Measurements from ENCODE around the gene USP31.
"Not testable (repeated sequence)": the region's sequence is repeated elsewhere in the genome, so short reads cannot be mapped to it uniquely, and the experiment has no call there.

DNA sequence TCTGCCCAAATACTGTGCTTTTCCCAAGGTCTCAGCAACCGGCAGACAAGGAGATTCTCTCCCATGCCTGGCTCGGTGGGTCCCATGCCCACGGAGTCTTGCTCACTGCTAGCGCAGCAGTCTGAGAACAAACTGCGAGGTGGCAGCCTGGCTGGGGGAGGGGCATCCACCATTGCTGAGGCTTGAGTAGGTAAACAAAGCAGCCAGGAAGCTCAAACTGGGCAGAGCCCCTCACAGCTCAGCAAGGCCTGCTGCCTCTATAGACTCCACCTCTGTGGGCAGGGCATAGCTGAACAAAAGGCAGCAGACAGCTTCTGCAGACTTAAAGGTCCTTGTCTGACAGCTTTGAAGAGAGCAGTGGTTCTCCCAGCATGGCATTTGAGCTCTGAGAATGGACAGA, 55.1 kb downstream of the USP31 start:
- TF ChIP-seq, protein P1, sequence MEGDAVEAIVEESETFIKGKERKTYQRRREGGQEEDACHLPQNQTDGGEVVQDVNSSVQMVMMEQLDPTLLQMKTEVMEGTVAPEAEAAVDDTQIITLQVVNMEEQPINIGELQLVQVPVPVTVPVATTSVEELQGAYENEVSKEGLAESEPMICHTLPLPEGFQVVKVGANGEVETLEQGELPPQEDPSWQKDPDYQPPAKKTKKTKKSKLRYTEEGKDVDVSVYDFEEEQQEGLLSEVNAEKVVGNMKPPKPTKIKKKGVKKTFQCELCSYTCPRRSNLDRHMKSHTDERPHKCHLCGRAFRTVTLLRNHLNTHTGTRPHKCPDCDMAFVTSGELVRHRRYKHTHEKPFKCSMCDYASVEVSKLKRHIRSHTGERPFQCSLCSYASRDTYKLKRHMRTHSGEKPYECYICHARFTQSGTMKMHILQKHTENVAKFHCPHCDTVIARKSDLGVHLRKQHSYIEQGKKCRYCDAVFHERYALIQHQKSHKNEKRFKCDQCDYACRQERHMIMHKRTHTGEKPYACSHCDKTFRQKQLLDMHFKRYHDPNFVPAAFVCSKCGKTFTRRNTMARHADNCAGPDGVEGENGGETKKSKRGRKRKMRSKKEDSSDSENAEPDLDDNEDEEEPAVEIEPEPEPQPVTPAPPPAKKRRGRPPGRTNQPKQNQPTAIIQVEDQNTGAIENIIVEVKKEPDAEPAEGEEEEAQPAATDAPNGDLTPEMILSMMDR (IDR thresholded peaks at IDR 0.05) = not testable (repeated sequence)
- not testable (repeated sequence) for TF ChIP-seq POLR2A, POLR2AphosphoS5 (IDR thresholded peaks at IDR 0.05)
